Astrocyte (in vitro differentiated cells and primary cell): ENCODE data around the gene CCDC86. TPM values are rescaled to one million over a fixed set of nuclear protein-coding genes. Genes with fewer than 3 reads are reported as not detected.
A peak's percentile ranks its signal among the peaks of the same experiment; 100 is the strongest.

ENCODE experiments used
- DNase-seq: peaks from one replicate; pipeline ENCODE4 v3.0.0-alpha.2; 2010; ENCODE audit warnings: low read depth
- FAIRE-seq: peaks from 2 replicates; lab custom pipeline; 2011; peaks lifted over from hg19 to GRCh38; lab: Jason Lieb, UNC
- H2AFZ ChIP-seq: 2 replicates; pipeline ENCODE4 v1.6.0; 2012; ENCODE audit warnings: low read depth, low read length, inconsistent platforms
- H3K27ac ChIP-seq: 2 replicates; pipeline ENCODE4 v1.5.1; 2011; ENCODE audit warnings: low read depth, low read length, inconsistent platforms
- H3K27me3 ChIP-seq: 2 replicates; pipeline ENCODE4 v1.6.0; 2011; ENCODE audit warnings: low read length, inconsistent platforms; ENCODE audit not compliant: insufficient read depth
- H3K36me3 ChIP-seq: 2 replicates; pipeline ENCODE4 v1.5.1; 2011; ENCODE audit warnings: low read length, inconsistent platforms; ENCODE audit not compliant: insufficient read depth
- H3K4me1 ChIP-seq: 2 replicates; pipeline ENCODE4 v1.5.1; 2011; ENCODE audit warnings: low read length, inconsistent platforms; ENCODE audit not compliant: insufficient read depth
- H3K4me2 ChIP-seq: 2 replicates; pipeline ENCODE4 v1.6.0; 2012; ENCODE audit warnings: low read length, inconsistent platforms
- H3K4me3 ChIP-seq: 2 replicates; pipeline ENCODE4 v1.5.1; 2011; ENCODE audit warnings: low read depth, mild to moderate bottlenecking, low read length, inconsistent platforms; ENCODE audit not compliant: insufficient read depth
- H3K79me2 ChIP-seq: 2 replicates; pipeline ENCODE4 v1.6.0; 2012; ENCODE audit warnings: mild to moderate bottlenecking, low read length, inconsistent platforms; ENCODE audit not compliant: insufficient read depth
- H3K9ac ChIP-seq: 2 replicates; pipeline ENCODE4 v1.6.0; 2012; ENCODE audit warnings: mild to moderate bottlenecking, low read length, inconsistent platforms
- H3K9me3 ChIP-seq: 2 replicates; pipeline ENCODE4 v1.5.1; 2012; ENCODE audit warnings: low read depth, mild to moderate bottlenecking, low read length, inconsistent platforms; ENCODE audit not compliant: insufficient read depth
- H4K20me1 ChIP-seq: 2 replicates; pipeline ENCODE4 v1.6.0; 2012; ENCODE audit warnings: low read length, inconsistent platforms; ENCODE audit not compliant: insufficient read depth
- H3K27ac Mint-ChIP-seq: one replicate; pipeline ENCODE4 v1.8.0; 2021; ENCODE audit warnings: mild to moderate bottlenecking, mixed read lengths; ENCODE audit not compliant: unreplicated experiment
- H3K27me3 Mint-ChIP-seq: one replicate; pipeline ENCODE4 v1.8.0; 2021; ENCODE audit warnings: low read depth, mixed read lengths; ENCODE audit not compliant: unreplicated experiment
- H3K36me3 Mint-ChIP-seq: one replicate; pipeline ENCODE4 v1.8.0; 2021; ENCODE audit warnings: low read depth, mixed read lengths; ENCODE audit not compliant: unreplicated experiment
- H3K4me1 Mint-ChIP-seq: one replicate; pipeline ENCODE4 v1.8.0; 2021; ENCODE audit warnings: low read depth, mixed read lengths; ENCODE audit not compliant: unreplicated experiment
- H3K4me3 Mint-ChIP-seq: one replicate; pipeline ENCODE4 v1.8.0; 2021; ENCODE audit warnings: mild to moderate bottlenecking, moderate library complexity, mixed read lengths; ENCODE audit not compliant: unreplicated experiment
- H3K9me3 Mint-ChIP-seq: one replicate; pipeline ENCODE4 v1.8.0; 2021; ENCODE audit warnings: mild to moderate bottlenecking, mixed read lengths; ENCODE audit not compliant: unreplicated experiment
- EZH2 ChIP-seq: IDR thresholded peaks from 2 replicates; pipeline ENCODE4 v1.6.1; 2012; ENCODE audit warnings: mild to moderate bottlenecking, low read length, inconsistent platforms; ENCODE audit not compliant: insufficient read depth
- total RNA-seq: library from RNA; stranded (reverse); gene quantifications from 2 replicates; pipeline ENCODE4 v1.2.1, GENCODE V29; 2021
- TF ChIP-seq, protein P1 (sequence below): IDR thresholded peaks from 2 replicates; pipeline ENCODE4 v1.5.1; 2011; ENCODE audit warnings: low read depth, mild to moderate bottlenecking, inconsistent platforms, low read length, moderate library complexity; ENCODE audit not compliant: insufficient read depth

The CCDC86 gene
- total RNA-seq, 1 donor from 2014 or later = 51.4 TPM

DNA sequence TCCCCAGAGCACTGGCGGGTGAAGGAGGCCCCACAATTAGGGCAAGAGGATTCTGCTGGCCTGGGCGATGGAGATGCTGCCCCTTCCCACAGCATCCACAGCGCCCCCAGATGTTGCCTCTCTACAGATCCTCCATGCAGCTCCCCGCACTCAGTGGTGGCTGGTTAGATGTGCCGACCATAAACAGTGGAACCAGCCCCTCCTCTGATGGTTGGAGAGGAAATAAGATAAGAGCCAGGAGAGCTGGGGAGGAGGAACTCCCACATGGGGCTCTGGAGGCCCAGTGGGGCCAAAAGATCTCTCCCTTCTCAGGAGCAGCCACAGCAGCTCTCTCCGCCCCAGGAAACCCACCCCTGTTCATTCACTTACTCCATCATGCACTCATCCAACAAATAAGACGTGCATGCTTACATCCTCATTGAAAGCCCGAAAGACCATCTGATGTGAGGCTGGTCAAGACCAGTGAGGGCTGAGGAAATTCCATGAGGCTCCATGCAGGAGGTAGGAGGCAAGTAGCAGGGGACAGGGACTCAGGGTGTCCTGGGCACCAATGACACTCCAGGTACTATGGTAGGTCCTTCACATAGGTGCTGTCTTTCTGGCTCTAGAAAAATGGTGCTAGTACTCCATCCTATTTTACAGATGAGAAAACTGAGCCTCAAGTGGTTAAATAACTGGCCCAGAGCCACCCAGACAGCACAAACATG, 12.4 kb downstream of the CCDC86 start:
- H3K27ac Mint-ChIP-seq = peak overlapping the region; percentile 26
- H3K4me1 Mint-ChIP-seq = peaks cover 4% of the 10 kb centered on the region
- peaks cover 4% of the 10 kb centered on the region for H3K36me3 ChIP-seq
- no peak overlapping the region for H3K4me2 ChIP-seq
- no peaks in the 10 kb centered on the region for H3K27me3 ChIP-seq
- peaks cover 14% of the 10 kb centered on the region for H3K36me3 Mint-ChIP-seq
- no peak for FAIRE-seq
- H2AFZ ChIP-seq = no peak overlapping the region
- H3K9me3 ChIP-seq = no peaks in the 10 kb centered on the region
- H3K4me3 ChIP-seq = no peak overlapping the region
- peaks cover 4% of the 10 kb centered on the region for H3K27me3 Mint-ChIP-seq
- H3K4me1 ChIP-seq = peaks cover 6% of the 10 kb centered on the region
- H3K27ac ChIP-seq = no peak overlapping the region
- H3K9ac ChIP-seq = no peak overlapping the region
- H3K9me3 Mint-ChIP-seq = no peaks in the 10 kb centered on the region
- no peak for DNase-seq
- H4K20me1 ChIP-seq = no peaks in the 10 kb centered on the region
- H3K79me2 ChIP-seq = no peaks in the 10 kb centered on the region
- no peak overlapping the region for H3K4me3 Mint-ChIP-seq
- TF ChIP-seq, protein P1, sequence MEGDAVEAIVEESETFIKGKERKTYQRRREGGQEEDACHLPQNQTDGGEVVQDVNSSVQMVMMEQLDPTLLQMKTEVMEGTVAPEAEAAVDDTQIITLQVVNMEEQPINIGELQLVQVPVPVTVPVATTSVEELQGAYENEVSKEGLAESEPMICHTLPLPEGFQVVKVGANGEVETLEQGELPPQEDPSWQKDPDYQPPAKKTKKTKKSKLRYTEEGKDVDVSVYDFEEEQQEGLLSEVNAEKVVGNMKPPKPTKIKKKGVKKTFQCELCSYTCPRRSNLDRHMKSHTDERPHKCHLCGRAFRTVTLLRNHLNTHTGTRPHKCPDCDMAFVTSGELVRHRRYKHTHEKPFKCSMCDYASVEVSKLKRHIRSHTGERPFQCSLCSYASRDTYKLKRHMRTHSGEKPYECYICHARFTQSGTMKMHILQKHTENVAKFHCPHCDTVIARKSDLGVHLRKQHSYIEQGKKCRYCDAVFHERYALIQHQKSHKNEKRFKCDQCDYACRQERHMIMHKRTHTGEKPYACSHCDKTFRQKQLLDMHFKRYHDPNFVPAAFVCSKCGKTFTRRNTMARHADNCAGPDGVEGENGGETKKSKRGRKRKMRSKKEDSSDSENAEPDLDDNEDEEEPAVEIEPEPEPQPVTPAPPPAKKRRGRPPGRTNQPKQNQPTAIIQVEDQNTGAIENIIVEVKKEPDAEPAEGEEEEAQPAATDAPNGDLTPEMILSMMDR = no peak

DNA sequence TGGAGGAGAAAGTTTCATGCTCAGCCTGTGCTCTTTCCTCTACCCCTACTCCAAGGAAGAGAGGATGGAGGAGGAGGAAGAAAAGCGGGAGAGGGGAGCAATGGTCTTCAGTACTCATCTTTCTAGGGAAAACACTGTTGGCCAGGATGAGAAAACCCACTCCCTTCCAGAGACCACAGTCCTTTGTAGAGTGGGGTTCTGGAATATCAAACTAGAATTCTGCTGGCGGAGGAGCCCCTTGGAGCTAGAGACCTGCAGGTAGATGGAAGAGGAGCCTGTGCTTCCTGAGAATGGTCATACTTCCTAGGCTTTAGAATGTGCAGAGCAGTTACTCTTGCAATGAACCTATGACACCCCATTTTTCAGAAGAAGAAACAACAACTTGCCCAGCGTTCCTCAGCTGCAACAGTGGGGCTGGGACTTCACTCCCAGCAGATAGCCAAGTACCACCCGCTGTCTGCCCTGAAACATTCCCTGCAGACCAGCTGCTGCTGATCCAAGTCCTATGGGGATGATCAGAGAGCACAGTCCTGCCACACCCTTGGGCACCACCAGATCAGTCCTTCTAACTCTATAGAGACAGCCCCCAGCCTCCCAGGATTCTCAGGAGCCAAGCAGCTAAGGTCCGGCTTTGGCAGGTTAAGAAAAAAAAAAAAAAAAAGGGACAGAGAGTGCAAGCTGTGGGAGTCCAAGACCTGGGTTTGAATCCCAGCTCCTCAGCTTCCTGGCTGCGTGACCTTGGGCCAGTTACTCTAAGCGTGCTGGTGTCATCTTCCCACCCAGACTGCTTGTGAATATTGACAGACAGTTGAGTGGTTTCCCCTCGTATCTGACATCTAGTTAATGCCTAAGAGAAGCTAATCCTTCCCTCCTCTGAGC, 13.2 kb downstream of the CCDC86 start:
- Mint-ChIP-seq H3K27me3 (peaks cover 4% of the 10 kb centered on the region), H3K27ac (no peak overlapping the region), H3K36me3 (peaks cover 14% of the 10 kb centered on the region), H3K4me1 (peaks cover 4% of the 10 kb centered on the region), H3K4me3 (no peak overlapping the region), H3K9me3 (no peaks in the 10 kb centered on the region)
- no peak overlapping the region for H3K4me3 ChIP-seq
- H3K79me2 ChIP-seq = no peaks in the 10 kb centered on the region
- no peaks in the 10 kb centered on the region for H4K20me1 ChIP-seq
- no peaks in the 10 kb centered on the region for H3K9me3 ChIP-seq
- H3K9ac ChIP-seq = no peak overlapping the region
- H3K4me1 ChIP-seq = peaks cover 6% of the 10 kb centered on the region
- DNase-seq (no peak), FAIRE-seq (no peak)
- H3K27ac ChIP-seq = no peak overlapping the region
- H3K27me3 ChIP-seq = no peaks in the 10 kb centered on the region
- no peak overlapping the region for H2AFZ ChIP-seq
- no peak overlapping the region for H3K4me2 ChIP-seq
- TF ChIP-seq, protein P1 = no peak
- no peak for TF ChIP-seq EZH2
- H3K36me3 ChIP-seq = peaks cover 3% of the 10 kb centered on the region
